AG04449 (cell line): ENCODE data around the gene MPC2.
"Not testable (repeated sequence)": the region's sequence is repeated elsewhere in the genome, so short reads cannot be mapped to it uniquely, and the experiment has no call there.

Experiments used
- CTCF ChIA-PET: fragments of 350-600 bp; formaldehyde crosslinking; extraction: SDS; loops from one replicate; lab custom pipeline; 2021; ENCODE audit warnings: antibody characterized with exemption; lab: Yijun Ruan, JAX
- POLR2A ChIA-PET: fragments of 400-600, 350-600 bp; formaldehyde crosslinking; extraction: SDS; loops from one replicate; lab custom pipeline; 2020; ENCODE audit warnings: antibody characterized with exemption, inconsistent platforms; lab: Yijun Ruan, JAX
- DNase-seq: peaks from one replicate; pipeline ENCODE4 v3.0.0-alpha.2; 2010; ENCODE audit warnings: low read depth, low spot score
- H3K4me3 ChIP-seq: 2 replicates; pipeline ENCODE4 v1.5.1; 2011; ENCODE audit warnings: low read depth, mild to moderate bottlenecking, control low read depth, low read length
- TF ChIP-seq, protein P1 (sequence below): IDR thresholded peaks from one replicate; pipeline ENCODE4 v1.5.1; 2011; ENCODE audit warnings: mild to moderate bottlenecking, moderate library complexity, low read length, control low read depth, inconsistent platforms; ENCODE audit not compliant: insufficient read depth; ENCODE audit errors: missing control alignments

MPC2 gene

GRCh38 chr1:167879508-167879907, 57.4 kb downstream of the MPC2 start:
- ChIA-PET CTCF (no interaction called here), POLR2A (no interaction called here)
- TF ChIP-seq, protein P1, sequence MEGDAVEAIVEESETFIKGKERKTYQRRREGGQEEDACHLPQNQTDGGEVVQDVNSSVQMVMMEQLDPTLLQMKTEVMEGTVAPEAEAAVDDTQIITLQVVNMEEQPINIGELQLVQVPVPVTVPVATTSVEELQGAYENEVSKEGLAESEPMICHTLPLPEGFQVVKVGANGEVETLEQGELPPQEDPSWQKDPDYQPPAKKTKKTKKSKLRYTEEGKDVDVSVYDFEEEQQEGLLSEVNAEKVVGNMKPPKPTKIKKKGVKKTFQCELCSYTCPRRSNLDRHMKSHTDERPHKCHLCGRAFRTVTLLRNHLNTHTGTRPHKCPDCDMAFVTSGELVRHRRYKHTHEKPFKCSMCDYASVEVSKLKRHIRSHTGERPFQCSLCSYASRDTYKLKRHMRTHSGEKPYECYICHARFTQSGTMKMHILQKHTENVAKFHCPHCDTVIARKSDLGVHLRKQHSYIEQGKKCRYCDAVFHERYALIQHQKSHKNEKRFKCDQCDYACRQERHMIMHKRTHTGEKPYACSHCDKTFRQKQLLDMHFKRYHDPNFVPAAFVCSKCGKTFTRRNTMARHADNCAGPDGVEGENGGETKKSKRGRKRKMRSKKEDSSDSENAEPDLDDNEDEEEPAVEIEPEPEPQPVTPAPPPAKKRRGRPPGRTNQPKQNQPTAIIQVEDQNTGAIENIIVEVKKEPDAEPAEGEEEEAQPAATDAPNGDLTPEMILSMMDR: no peak
- H3K4me3 ChIP-seq: no peak overlapping the region
- no peak for DNase-seq

- CTCF ChIA-PET: no interaction called here
- no peak for DNase-seq
- POLR2A ChIA-PET: no interaction called here
- no peak overlapping the region for H3K4me3 ChIP-seq
- TF ChIP-seq, protein P1: no peak
Measured at GRCh38 chr1:167878372-167879160, 58.3 kb downstream of the MPC2 start.

GRCh38 chr1:167876597-167877175, 60.2 kb downstream of the MPC2 start:
- POLR2A ChIA-PET: no interaction called here
- TF ChIP-seq, protein P1: no peak
- CTCF ChIA-PET: no interaction called here

DNA sequence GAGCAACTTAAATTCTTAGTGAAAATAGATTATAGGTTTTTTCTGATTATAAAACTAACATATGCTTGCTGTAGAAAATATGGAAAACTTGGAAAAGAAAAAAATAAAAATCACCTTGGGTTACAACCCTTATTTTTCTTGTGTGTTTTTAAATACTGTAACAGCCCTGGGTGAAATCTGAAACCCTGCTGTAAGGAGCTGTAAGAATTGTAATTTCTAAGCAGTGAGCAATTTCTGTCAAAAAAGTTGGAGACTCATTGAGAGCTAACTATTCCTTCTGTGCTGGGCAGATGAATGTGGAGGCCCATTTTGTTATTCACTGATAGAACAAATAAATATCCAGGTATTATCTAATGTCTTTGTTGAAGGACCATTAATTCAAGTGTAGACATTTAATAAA, 65.5 kb downstream of the MPC2 start:
- no peak overlapping the region for H3K4me3 ChIP-seq
- ChIA-PET CTCF (interaction anchor here (0.9 to 1.3 kb wide), 3 partner anchors 8 to 10 kb away, joined by 3 to 4 read pairs (median 3); no protein-coding TSS in a partner anchor), POLR2A (interaction anchor here (0.9 kb wide), 1 partner anchor 64 kb away, joined by 3 read pairs; no protein-coding TSS in a partner anchor)
- TF ChIP-seq, protein P1: no peak
- no peak for DNase-seq

More at GRCh38 chr1:167876597-167877175, 60.2 kb downstream of the MPC2 start:
- H3K4me3 ChIP-seq: no peak overlapping the region
- no peak for DNase-seq

- DNase-seq, POLR2A ChIA-PET, H3K4me3 ChIP-seq, CTCF ChIA-PET: not testable (repeated sequence)
Measured at GRCh38 chr1:167869157-167870001, 67.5 kb downstream of the MPC2 start.

GRCh38 chr1:167866739-167867414, 70.0 kb downstream of the MPC2 start:
- CTCF ChIA-PET, POLR2A ChIA-PET, DNase-seq, H3K4me3 ChIP-seq: not testable (repeated sequence)
